IMR-90 (cell line): Measurements from ENCODE around the gene TXNDC12. TPM values are rescaled to one million over a fixed set of nuclear protein-coding genes. Genes with fewer than 3 reads are reported as not detected.

Source experiments
- ATAC-seq: fragments of 200-7000 bp; cut with Tn5 transposase; 2 replicates; pipeline ENCODE4 v1.9.1; 2020; ENCODE audit warnings: low read depth, mild to moderate bottlenecking, moderate library complexity
- BruUV-seq: library from RNA; stranded (reverse); fragments of 400-500 nt; replicated peaks from 2 replicates; lab custom pipeline; 2021; lab: Mats Ljungman, UMichigan
- CTCF ChIA-PET: fragments of 300-600 bp; formaldehyde crosslinking; extraction: SDS; loops from one replicate; lab custom pipeline; 2021; ENCODE audit warnings: antibody characterized with exemption; lab: Yijun Ruan, JAX
- POLR2A ChIA-PET: fragments of 300-600 bp; sonication (Branson Sonifier 250); formaldehyde crosslinking; loops from one replicate; lab custom pipeline; 2022; ENCODE audit warnings: antibody characterized with exemption; ENCODE audit not compliant: unreplicated experiment; lab: Charles Lee
- DNase-seq: peaks from one replicate; pipeline ENCODE4 v3.0.0; 2013
- H2AFZ ChIP-seq: replicated peaks from 2 replicates; pipeline ENCODE3; 2013; ENCODE audit warnings: low read length, mild to moderate bottlenecking; ENCODE audit not compliant: poor library complexity
- H2AK5ac ChIP-seq: 2 replicates; pipeline ENCODE4 v1.6.1; 2013; ENCODE audit warnings: low read depth, low read length, inconsistent platforms
- H2AK9ac ChIP-seq: replicated peaks from 2 replicates; pipeline ENCODE3; 2013; ENCODE audit warnings: mild to moderate bottlenecking, low read depth, low read length, moderate library complexity; ENCODE audit not compliant: poor library complexity
- H2BK120ac ChIP-seq: 2 replicates; pipeline ENCODE4 v1.6.1; 2013; ENCODE audit warnings: low read depth, low read length, inconsistent platforms
- H2BK15ac ChIP-seq: 3 replicates; pipeline ENCODE4 v1.6.1; 2013; ENCODE audit warnings: low read depth, low read length, inconsistent platforms
- H2BK20ac ChIP-seq: 2 replicates; pipeline ENCODE4 v1.6.1; 2013; ENCODE audit warnings: low read depth, mild to moderate bottlenecking, inconsistent platforms, low read length, moderate library complexity
- H2BK5ac ChIP-seq: 2 replicates; pipeline ENCODE4 v1.6.1; 2013; ENCODE audit warnings: mild to moderate bottlenecking, low read depth, low read length, inconsistent platforms; ENCODE audit not compliant: poor library complexity, severe bottlenecking
- H3K14ac ChIP-seq: replicated peaks from 2 replicates; pipeline ENCODE4 v1.6.1; 2013; ENCODE audit warnings: low read depth, low read length, inconsistent platforms
- H3K18ac ChIP-seq: 2 replicates; pipeline ENCODE4 v1.6.1; 2013; ENCODE audit warnings: low read depth, low read length, control low read depth
- H3K23ac ChIP-seq: 2 replicates; pipeline ENCODE4 v1.6.1; 2013; ENCODE audit warnings: low read depth, low read length, inconsistent platforms
- H3K27ac ChIP-seq: 2 replicates; pipeline ENCODE4 v1.5.1; 2013; ENCODE audit warnings: mild to moderate bottlenecking, control low read depth, low read length; ENCODE audit not compliant: insufficient read depth
- H3K27me3 ChIP-seq: 2 replicates; pipeline ENCODE4 v1.6.1; 2013; ENCODE audit warnings: low read length; ENCODE audit not compliant: control insufficient read depth, insufficient read depth
- H3K36me3 ChIP-seq: 2 replicates; pipeline ENCODE4 v1.6.1; 2013; ENCODE audit warnings: low read length, mixed read lengths; ENCODE audit not compliant: control insufficient read depth, insufficient read depth
- H3K4ac ChIP-seq: 2 replicates; pipeline ENCODE4 v1.6.1; 2013; ENCODE audit warnings: low read depth, low read length, inconsistent platforms
- H3K4me1 ChIP-seq: 2 replicates; pipeline ENCODE4 v1.6.1; 2013; ENCODE audit warnings: low read length, mixed read lengths; ENCODE audit not compliant: control insufficient read depth, insufficient read depth
- H3K4me2 ChIP-seq: 2 replicates; pipeline ENCODE4 v1.6.1; 2013; ENCODE audit warnings: low read depth, mild to moderate bottlenecking, control low read depth, low read length, moderate library complexity
- H3K4me3 ChIP-seq: 2 replicates; pipeline ENCODE4 v1.5.1; 2013; ENCODE audit warnings: low read depth, mild to moderate bottlenecking, control low read depth, low read length, moderate library complexity; ENCODE audit not compliant: insufficient read depth
- H3K56ac ChIP-seq: 2 replicates; pipeline ENCODE4 v1.6.1; 2013; ENCODE audit warnings: low read length, inconsistent platforms; ENCODE audit not compliant: insufficient read depth; ENCODE audit errors: extremely low read depth
- H3K79me1 ChIP-seq, 2 experiments: 2 replicates each; pipeline ENCODE4 v1.6.1; 2013; ENCODE audit warnings: low read length in 2 of 2, inconsistent platforms in 1 of 2, low read depth in 1 of 2
- H3K9ac ChIP-seq: 2 replicates; pipeline ENCODE4 v1.6.1; 2013; ENCODE audit warnings: low read depth, low read length, control low read depth
- H3K9me1 ChIP-seq: 2 replicates; pipeline ENCODE4 v1.6.1; 2013; ENCODE audit warnings: low read length, inconsistent platforms; ENCODE audit not compliant: insufficient read depth
- H3K9me3 ChIP-seq: 2 replicates; pipeline ENCODE4 v1.6.1; 2013; ENCODE audit warnings: low read length; ENCODE audit not compliant: control insufficient read depth, insufficient read depth
- H4K20me1 ChIP-seq: 2 replicates; pipeline ENCODE4 v1.6.1; 2013; ENCODE audit warnings: low read length, inconsistent platforms; ENCODE audit not compliant: insufficient read depth
- H4K5ac ChIP-seq: 2 replicates; pipeline ENCODE4 v1.6.1; 2013; ENCODE audit warnings: mild to moderate bottlenecking, low read depth, low read length, control low read depth
- H4K8ac ChIP-seq, 2 experiments: 2 replicates each; pipeline ENCODE4 v1.6.1; 2013; ENCODE audit warnings: low read depth in 2 of 2, low read length in 2 of 2, control low read depth in 1 of 2, inconsistent platforms in 1 of 2
- H4K91ac ChIP-seq: 2 replicates; pipeline ENCODE4 v1.6.1; 2013; ENCODE audit warnings: low read depth, low read length, inconsistent platforms; ENCODE audit not compliant: insufficient read depth
- ELK1 ChIP-seq: fragments of 150-350 bp; IDR thresholded peaks from 2 replicates; pipeline ENCODE4 v1.6.1; 2016; ENCODE audit warnings: low read depth, mild to moderate bottlenecking, low read length, moderate library complexity, borderline replicate concordance
- FOS ChIP-seq: fragments of 150-350 bp; IDR thresholded peaks from 2 replicates; pipeline ENCODE4 v1.6.1; 2016; ENCODE audit warnings: low read depth, low read length
- MXI1 ChIP-seq: IDR thresholded peaks from 2 replicates; pipeline ENCODE4 v1.6.1; 2012; ENCODE audit warnings: low read depth, mild to moderate bottlenecking, low read length, moderate library complexity, borderline replicate concordance
- RCOR1 ChIP-seq: IDR thresholded peaks from 2 replicates; pipeline ENCODE4 v1.6.1; 2012; ENCODE audit warnings: mild to moderate bottlenecking, low read length, improper control_type of control experiment; ENCODE audit not compliant: insufficient replicate concordance
- WGBS, 2 experiments: methylation state at CpG; one replicate each; pipeline versions ENCODE4 v1.1.5 to v1.1.7; 2013; ENCODE audit warnings: missing lambda C conversion rate in 2 of 2; ENCODE audit not compliant: insufficient read length in 1 of 2; ENCODE audit errors: extremely low coverage in 2 of 2; 5-methylcytosine and 5-hydroxymethylcytosine counted together
- dilution Hi-C: fragments of 300-500 bp; cut with HindIII; formaldehyde crosslinking; loops from one replicate; pipeline ENCODE4 v1.14.3; 2018; ENCODE audit warnings: low sequenced_read_pairs; ENCODE audit not compliant: unreplicated experiment
- in situ Hi-C: fragments of 300-500 bp; cut with MboI; formaldehyde crosslinking; loops from 3 replicates; pipeline ENCODE4 v1.14.3; 2019; ENCODE audit warnings: low sequenced_read_pairs, inconsistent platforms, mixed read lengths
- intact Hi-C: fragments of 100-400 bp; cut with micrococcal nuclease; formaldehyde crosslinking; loops from 2 replicates; pipeline ENCODE4 v1.10.0; 2022
- polyA plus RNA-seq, 3 experiments: library from polyadenylated mRNA; depleted of rRNA; stranded (reverse); fragments of >200 nt; gene quantifications; 2 replicates each; pipeline ENCODE4 v1.2.3, GENCODE V29; 2012; ENCODE audit warnings: low replicate concordance in 1 of 3
- total RNA-seq: library from RNA; depleted of rRNA; stranded (reverse); fragments of >200 nt; gene quantifications from 2 replicates; pipeline ENCODE4 v1.2.3, GENCODE V29; 2012

The TXNDC12 gene
- total and polyA plus RNA-seq, 2 of the 4 experiments (the other 2 are of a cell fraction) = 24.4 to 29.9 TPM

DNA sequence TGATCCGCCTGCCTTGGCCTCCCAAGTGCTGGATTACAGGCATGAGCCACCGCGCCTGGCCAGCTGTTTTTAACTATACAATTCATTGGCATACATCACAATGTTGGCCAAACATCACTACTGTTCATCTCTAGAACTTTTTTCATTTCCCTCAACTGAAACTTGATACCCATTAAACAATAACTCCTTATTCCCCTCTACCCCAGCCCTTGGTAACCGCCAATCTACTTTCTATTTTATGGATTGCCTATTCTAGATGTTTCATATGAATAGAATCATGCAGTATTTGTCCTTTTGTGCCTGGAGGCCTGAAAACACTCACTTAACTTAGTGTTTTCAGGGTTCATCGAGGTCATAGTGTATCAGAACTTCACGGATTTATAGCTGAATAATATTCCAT lies 17.3 kb upstream of the TXNDC12 start:
- Histone ChIP-seq H2BK20ac (no peak overlapping the region), H2BK5ac (no peak overlapping the region), H3K36me3 (peaks cover 14% of the 10 kb centered on the region), H2AK9ac (no peak overlapping the region), H3K4me1 (no peaks in the 10 kb centered on the region), H4K91ac (no peak overlapping the region), H3K56ac (no peak overlapping the region), H3K79me1 (peaks cover 19 to 55% of the 10 kb centered on the region in 2 experiments; a peak in 3 of 4 replicates), H3K9me3 (no peaks in the 10 kb centered on the region), H3K9ac (no peak overlapping the region), H3K9me1 (no peaks in the 10 kb centered on the region), H4K8ac (no peak overlapping the region), H3K23ac (no peak overlapping the region), H2AFZ (no peak overlapping the region), H3K27me3 (no peaks in the 10 kb centered on the region), H3K4me2 (no peak overlapping the region), H3K18ac (no peak overlapping the region), H3K4ac (no peak overlapping the region), H2BK120ac (no peak overlapping the region), H4K20me1 (peaks cover 16% of the 10 kb centered on the region; the same call in 1 of the 2 replicates), H2AK5ac (no peak overlapping the region), H2BK15ac (no peak overlapping the region), H3K14ac (no peak overlapping the region), H3K27ac (no peak overlapping the region), H3K4me3 (no peak overlapping the region), H4K5ac (no peak overlapping the region)
- ChIA-PET POLR2A (no interaction called here), CTCF (no interaction called here)
- in situ Hi-C loops = no loop called here
- DNase-seq (no peak), ATAC-seq (no peak)
- intact Hi-C loops = no loop called here
- TF ChIP-seq ELK1 (no peak), FOS (no peak), MXI1 (no peak), RCOR1 (no peak)
- dilution Hi-C loops = no loop called here
- 100% methylated on average over 3 of the region's 6 CpGs; no CpG with 5 or more reads in 1 of the 2 experiments for WGBS, 2 experiments
- BruUV-seq = no TSS peak
